Measurements from ENCODE around the gene ATP1A3. TPM values are rescaled to one million over a fixed set of nuclear protein-coding genes. Genes with fewer than 3 reads are reported as not detected.

The ATP1A3 gene
- total and polyA plus RNA-seq, 2 of the 13 experiments (the other 11 are each of a cell fraction or from before 2014, with no cell fraction given), result 0.01 to 0.04 TPM

- in situ Hi-C loops (cut with HindIII; ENCODE audit: extremely low pct_ligation_motif_present, low pct_unique_long_range_greater_than_20kb), result no loop called here
- CTCF ChIA-PET (ENCODE audit: low intra/inter-chr PET ratio, low total read pairs), result no interaction called here
Measured at GRCh38 chr19:41994994-41995958, 1.2 kb upstream of the ATP1A3 start.

GRCh38 chr19:41994521-41994971, 516 bp upstream of the ATP1A3 start:
- 7% methylated on average over 12 of the region's 13 CpGs for WGBS (ENCODE audit: low lambda C conversion rate)
- Histone ChIP-seq H4K20me1 (ENCODE audit: insufficient read depth, low read length) (0 out of 2 replicates have a peak, but pooled peaks cover 7% of the 10 kb centered on the region), H3K4me3 (replicated peaks in 1 of 3; ENCODE audit: insufficient read depth in 1 of 3, low read depth in 2 of 3, low read length in 3 of 3) (no peak overlapping the region), H3K9ac (ENCODE audit: insufficient read depth, low read depth, low read length) (no peak overlapping the region), H2AFZ (ENCODE audit: low read length) (no peak overlapping the region), H3K27me3 (ENCODE audit: control insufficient read depth in 1 of 2, insufficient read depth in 2 of 2, low read length in 2 of 2) (peaks cover 6 to 45% of the 10 kb centered on the region in 2 experiments; a peak in 4 of 5 replicates), H3K36me3 (replicated peaks in 1 of 2; ENCODE audit: control insufficient read depth in 1 of 2, insufficient read depth in 2 of 2, low read length in 2 of 2) (no peaks in the 10 kb centered on the region), H3K79me2 (ENCODE audit: insufficient read depth, low read length) (no peaks in the 10 kb centered on the region), H3K27ac (ENCODE audit: extremely low read length, insufficient read depth, low read length) (no peak overlapping the region), H3K4me2 (ENCODE audit: low read depth, low read length) (no peak overlapping the region), H3K9me3 (ENCODE audit: low read length) (no peaks in the 10 kb centered on the region), H3K4me1 (ENCODE audit: insufficient read depth, low read length) (no peaks in the 10 kb centered on the region)
- no TSS peak for BruUV-seq (replicated peaks)
- DNase-seq (ENCODE audit: low spot score), result no peak
- ChIA-PET CTCF (ENCODE audit: low intra/inter-chr PET ratio, low total read pairs) (no interaction called here), POLR2A (no interaction called here)
- in situ Hi-C loops (cut with HindIII; ENCODE audit: extremely low pct_ligation_motif_present, low pct_unique_long_range_greater_than_20kb) (no loop called here), intact Hi-C loops (cut with micrococcal nuclease; ENCODE audit: unreplicated experiment) (no loop called here)
- no peak for ATAC-seq
- no peak for FAIRE-seq
- TF ChIP-seq ZC3H13 (CRISPR knock-in tag; IDR thresholded peaks at IDR 0.05) (no peak), KDM1A (CRISPR knock-in tag; IDR thresholded peaks at IDR 0.05) (no peak), ZNF776 (CRISPR knock-in tag; IDR thresholded peaks at IDR 0.05) (no peak), SMAD1 (CRISPR knock-in tag; IDR thresholded peaks at IDR 0.05; ENCODE audit: borderline replicate concordance, low read depth) (no peak), HNF1A (IDR thresholded peaks at IDR 0.05; ENCODE audit: low read depth) (no peak), HNF1A (CRISPR knock-in tag; IDR thresholded peaks at IDR 0.05; ENCODE audit: borderline replicate concordance) (no peak), RXRB (CRISPR knock-in tag; IDR thresholded peaks at IDR 0.05; ENCODE audit: borderline replicate concordance) (no peak), MED8 (CRISPR knock-in tag; IDR thresholded peaks at IDR 0.05; ENCODE audit: insufficient replicate concordance) (no peak), PHF5A (CRISPR knock-in tag; IDR thresholded peaks at IDR 0.05; ENCODE audit: low read depth, unreplicated experiment) (no peak), ATAD3A (CRISPR knock-in tag; IDR thresholded peaks at IDR 0.05) (no peak), SMYD3 (CRISPR knock-in tag; IDR thresholded peaks at IDR 0.05) (no peak)

More at GRCh38 chr19:41994994-41995958, 1.2 kb upstream of the ATP1A3 start:
- Histone ChIP-seq H3K79me2 (ENCODE audit: insufficient read depth, low read length) (no peaks in the 10 kb centered on the region), H3K4me3 (replicated peaks in 1 of 3; ENCODE audit: insufficient read depth in 1 of 3, low read depth in 2 of 3, low read length in 3 of 3) (no peak overlapping the region), H3K27ac (ENCODE audit: extremely low read length, insufficient read depth, low read length) (no peak overlapping the region), H3K36me3 (replicated peaks in 1 of 2; ENCODE audit: control insufficient read depth in 1 of 2, insufficient read depth in 2 of 2, low read length in 2 of 2) (no peaks in the 10 kb centered on the region), H3K4me1 (ENCODE audit: insufficient read depth, low read length) (no peaks in the 10 kb centered on the region), H3K9ac (ENCODE audit: insufficient read depth, low read depth, low read length) (no peak overlapping the region), H3K4me2 (ENCODE audit: low read depth, low read length) (no peak overlapping the region), H4K20me1 (ENCODE audit: insufficient read depth, low read length) (0 out of 2 replicates have a peak, but pooled peaks cover 8% of the 10 kb centered on the region), H3K9me3 (ENCODE audit: low read length) (no peaks in the 10 kb centered on the region), H2AFZ (ENCODE audit: low read length) (no peak overlapping the region), H3K27me3 (ENCODE audit: control insufficient read depth in 1 of 2, insufficient read depth in 2 of 2, low read length in 2 of 2) (peaks cover 6 to 48% of the 10 kb centered on the region in 2 experiments; a peak in 4 of 5 replicates)
- WGBS (ENCODE audit: low lambda C conversion rate), result 27% methylated on average over 15 of the region's 19 CpGs
- ATAC-seq, result no peak
- POLR2A ChIA-PET, result no interaction called here
- FAIRE-seq, result no peak
- DNase-seq (ENCODE audit: low spot score), result no peak
- no peak for TF ChIP-seq SRSF1 (optimal IDR thresholded peaks at IDR 0.05; ENCODE audit: low read depth, low read length)
- no peak for TF ChIP-seq ZNF136 (CRISPR knock-in tag; IDR thresholded peaks at IDR 0.05; ENCODE audit: low read depth)
- no peak for TF ChIP-seq ZBTB8A (CRISPR knock-in tag; IDR thresholded peaks at IDR 0.05; ENCODE audit: borderline replicate concordance, low read depth)
- no peak for TF ChIP-seq SMAD9 (CRISPR knock-in tag; IDR thresholded peaks at IDR 0.05)
- TF ChIP-seq KLF15 (CRISPR knock-in tag; IDR thresholded peaks at IDR 0.05; ENCODE audit: borderline replicate concordance), result no peak
- TF ChIP-seq ZMAT3 (CRISPR knock-in tag; conservative IDR thresholded peaks at IDR 0.05), result no peak
- TF ChIP-seq ZNF562 (CRISPR knock-in tag; IDR thresholded peaks at IDR 0.05; ENCODE audit: borderline replicate concordance), result no peak
- intact Hi-C loops (cut with micrococcal nuclease; ENCODE audit: unreplicated experiment), result no loop called here
- no TSS peak for BruUV-seq (replicated peaks)

Data from HepG2 (cell line).